Measurements from ENCODE around the gene CLHC1. TPM values are rescaled to one million over a fixed set of nuclear protein-coding genes. Genes with fewer than 3 reads are reported as not detected.

The CLHC1 gene
- total and polyA plus RNA-seq, 8 donors, result 2.9 to 20.0 (median 7.0) TPM

DNA sequence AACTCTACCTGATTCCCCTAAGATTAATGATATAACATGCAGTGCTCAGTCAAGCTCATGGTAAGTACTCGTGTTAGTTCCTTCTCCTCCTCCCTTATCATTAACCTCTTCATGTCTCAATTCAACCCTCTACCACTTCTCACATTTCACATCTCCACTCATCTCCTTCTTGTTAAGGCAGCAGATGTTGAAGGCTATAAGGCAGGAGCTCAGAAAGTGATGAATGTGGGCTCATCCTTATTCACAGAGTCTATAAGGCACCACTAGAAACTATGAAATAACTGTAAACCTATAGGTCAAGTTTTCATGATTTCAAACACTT, 56.0 kb downstream of the CLHC1 start:
- H3K27ac ChIP-seq, result no peak overlapping the region
- H3K36me3 ChIP-seq, result no peaks in the 10 kb centered on the region
- FAIRE-seq, result no peak
- H3K4me1 ChIP-seq, result peaks cover 0 to 8% (median 4%) of the 10 kb centered on the region in 3 donors
- H3K4me3 ChIP-seq, result no peak overlapping the region
- DNase-seq, result no peak
- H3K27me3 ChIP-seq, result no peaks in the 10 kb centered on the region
- ATAC-seq, result peak in 2 of 4 donors; percentile 20 to 37
- TF ChIP-seq CTCF (IDR thresholded peaks at IDR 0.05), result no peak
- intact Hi-C loops (cut with DNase I), result no loop called here
- H3K9me3 ChIP-seq, result no peaks in the 10 kb centered on the region
- 6% methylated on average over 1 of the region's 1 CpG for WGBS, 2 donors

DNA sequence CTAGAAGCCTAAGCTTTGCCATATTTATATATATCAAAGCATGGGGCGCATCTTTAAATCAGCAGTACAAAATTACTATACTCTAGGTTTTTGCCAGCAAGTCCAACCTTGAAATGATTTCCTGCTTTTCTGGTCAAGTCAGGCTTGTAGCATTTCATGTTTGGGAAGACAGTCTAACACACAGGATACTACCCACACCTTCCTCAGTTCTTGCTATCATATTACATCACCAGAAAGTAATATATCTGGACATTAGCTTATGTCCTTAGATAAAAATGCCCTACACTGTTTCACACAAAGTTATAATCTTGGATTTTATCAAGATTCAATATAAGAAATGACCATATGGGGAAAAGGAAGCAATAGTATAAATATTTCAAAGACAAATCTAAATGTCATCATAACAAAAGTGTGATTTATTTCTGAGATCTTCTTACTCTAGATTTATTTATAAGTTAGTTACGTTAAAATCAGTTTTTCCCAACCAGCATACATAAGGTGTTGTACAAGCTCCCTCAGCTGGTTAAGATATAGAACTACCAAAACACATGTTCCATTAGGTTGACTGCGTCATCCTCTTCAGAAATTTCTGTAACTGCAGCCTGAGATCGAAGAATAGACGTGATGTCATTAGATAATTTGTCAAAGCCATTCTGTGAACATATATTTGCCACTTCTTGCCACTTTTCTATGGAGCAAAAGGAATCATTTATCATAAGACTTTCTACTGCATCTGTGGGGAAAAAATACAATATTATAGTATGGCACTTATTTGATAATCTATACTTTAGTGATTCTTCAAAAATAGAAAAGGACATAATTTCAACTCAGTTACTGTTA, 56.6 kb downstream of the CLHC1 start:
- Histone ChIP-seq H3K4me3 (no peak overlapping the region), H3K36me3 (no peaks in the 10 kb centered on the region), H3K27ac (no peak overlapping the region), H3K4me1 (peaks cover 0 to 11% (median 4%) of the 10 kb centered on the region in 3 donors), H3K27me3 (no peaks in the 10 kb centered on the region), H3K9me3 (no peaks in the 10 kb centered on the region)
- TF ChIP-seq CTCF (IDR thresholded peaks at IDR 0.05), result peak in 2 of 4 donors; percentile 19 to 33
- no peak for DNase-seq
- whole genome bisulfite sequencing, 2 donors, result 5% methylated on average over 5 of the region's 5 CpGs
- FAIRE-seq, result peak; percentile 97
- peak; percentile 85 to 98 (median 97) for ATAC-seq
- intact Hi-C loops (cut with DNase I), result no loop called here

- Histone ChIP-seq H3K9me3 (no peaks in the 10 kb centered on the region), H3K27ac (no peak overlapping the region), H3K27me3 (no peaks in the 10 kb centered on the region), H3K4me1 (peaks cover 0 to 23% (median 7%) of the 10 kb centered on the region in 3 donors), H3K4me3 (no peak overlapping the region), H3K36me3 (no peaks in the 10 kb centered on the region)
- WGBS, 2 donors, result 66 to 69% methylated on average over 2 of the region's 2 CpGs
- no peak for DNase-seq
- ATAC-seq, result no peak
- intact Hi-C loops (cut with DNase I), result no loop called here
- FAIRE-seq, result no peak
- TF ChIP-seq CTCF (IDR thresholded peaks at IDR 0.05), result no peak
Observed at GRCh38 chr2:55173438-55174054, 58.5 kb downstream of the CLHC1 start.

- H3K36me3 ChIP-seq, result no peaks in the 10 kb centered on the region
- H3K4me1 ChIP-seq, result peaks cover 20 to 31% (median 29%) of the 10 kb centered on the region in 3 donors
- FAIRE-seq, result no peak
- 16 to 18% methylated on average over 3 of the region's 3 CpGs for WGBS, 2 donors
- TF ChIP-seq CTCF (IDR thresholded peaks at IDR 0.05), result no peak
- H3K27ac ChIP-seq, result peak overlapping the region in 1 of 4 donors; percentile 0
- no peaks in the 10 kb centered on the region for H3K27me3 ChIP-seq
- DNase-seq, result peak in 1 of 6 donors; percentile 38
- peak in 3 of 4 donors; percentile 6 to 82 (median 64) for ATAC-seq
- no peak overlapping the region for H3K4me3 ChIP-seq
- intact Hi-C loops (cut with DNase I), result loop anchor here in 2 of 3 donors (5.0 to 10.0 kb wide), 3 partner anchors 125 to 265 kb away; no protein-coding TSS in a partner anchor
- no peaks in the 10 kb centered on the region for H3K9me3 ChIP-seq
Observed at GRCh38 chr2:55169915-55170314, 62.2 kb downstream of the CLHC1 start.
